ENCODE results near the gene HMGCR. TPM values are rescaled to one million over a fixed set of nuclear protein-coding genes. Genes with fewer than 3 reads are reported as not detected.

HMGCR gene
- total RNA-seq, 1 experiment from 2014 or later = 137 TPM

- CTCF ChIA-PET = interaction anchor here (1.1 to 1.2 kb wide), 2 partner anchors 146 to 303 kb away, joined by 3 to 4 read pairs; no protein-coding TSS in a partner anchor
- no peak for DNase-seq (ENCODE audit: low spot score)
- no peak overlapping the region for H3K4me3 Mint-ChIP-seq
Measured at GRCh38 chr5:75363726-75364495, 26.9 kb downstream of the HMGCR start.

DNA sequence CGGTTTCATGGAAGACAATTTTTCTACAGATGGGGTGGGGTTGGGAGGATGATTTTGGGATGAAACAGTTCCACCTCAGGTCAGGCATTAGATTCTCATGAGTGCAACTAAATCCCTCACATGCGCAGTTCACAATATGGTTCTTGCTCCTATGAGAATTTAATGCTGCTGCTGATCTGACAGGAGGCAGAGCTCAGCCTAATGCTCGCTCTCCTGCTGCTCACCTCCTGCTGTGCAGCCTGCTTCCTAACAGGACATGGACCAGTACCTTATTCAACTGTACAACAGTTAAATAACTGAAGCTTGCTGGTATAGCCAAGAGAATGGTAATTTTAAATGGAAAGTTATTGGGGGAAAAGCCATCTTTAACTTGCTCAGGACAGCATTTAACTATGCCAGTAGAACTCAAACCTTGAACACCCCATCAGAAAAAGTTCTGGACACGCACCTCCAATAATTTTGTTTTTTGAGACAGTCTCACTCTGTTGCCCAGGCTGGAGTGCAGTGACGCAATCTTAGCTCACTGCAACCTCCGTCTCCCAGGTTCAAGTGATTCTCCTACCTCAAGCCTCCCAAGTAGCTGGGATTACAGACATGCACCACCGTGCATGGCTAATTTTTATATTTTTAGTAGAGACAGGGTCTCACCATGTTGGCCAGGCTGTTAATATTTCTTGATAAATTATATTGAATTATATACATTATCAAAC is 27.7 kb downstream of the HMGCR start:
- no peak for TF ChIP-seq ZNF138 (CRISPR knock-in tag; conservative IDR thresholded peaks at IDR 0.05)
- no peak for TF ChIP-seq ETV6 (CRISPR knock-in tag; IDR thresholded peaks at IDR 0.05)
- 0 out of 2 replicates have a peak, but pooled peaks have one; percentile 32 for TF ChIP-seq ZNF425 (CRISPR knock-in tag; conservative IDR thresholded peaks at IDR 0.05)
- no peak for TF ChIP-seq ZNF396 (CRISPR knock-in tag; IDR thresholded peaks at IDR 0.05; ENCODE audit: borderline replicate concordance)
- Mint-ChIP-seq H3K4me3 (no peak overlapping the region), H3K9me3 (no peaks in the 10 kb centered on the region), H3K27me3 (ENCODE audit: low read depth) (no peaks in the 10 kb centered on the region), H3K27ac (peak overlapping the region; percentile 28; the same call in 1 of the 2 replicates), H3K4me1 (peaks cover 21% of the 10 kb centered on the region), H3K36me3 (peaks cover 15% of the 10 kb centered on the region)
- ATAC-seq = no peak
- DNase-seq (ENCODE audit: low spot score) = no peak
- CTCF ChIA-PET = interaction anchor here (1.1 to 1.2 kb wide), 2 partner anchors 146 to 303 kb away, joined by 3 to 4 read pairs; no protein-coding TSS in a partner anchor
- POLR2A ChIA-PET = no interaction called here

More at GRCh38 chr5:75363726-75364495, 26.9 kb downstream of the HMGCR start:
- peaks cover 23% of the 10 kb centered on the region for H3K36me3 Mint-ChIP-seq
- H3K27me3 Mint-ChIP-seq (ENCODE audit: low read depth) = no peaks in the 10 kb centered on the region
- ATAC-seq = peak; percentile 10
- POLR2A ChIA-PET = no interaction called here
- H3K27ac Mint-ChIP-seq = peak overlapping the region; percentile 90
- TF ChIP-seq SMAD3 (CRISPR knock-in tag; IDR thresholded peaks at IDR 0.05; ENCODE audit: borderline replicate concordance) (no peak), ERG (CRISPR knock-in tag; IDR thresholded peaks at IDR 0.05) (0 out of 2 replicates have a peak, but pooled peaks have one; percentile 44), MYBL2 (CRISPR knock-in tag; IDR thresholded peaks at IDR 0.05) (no peak), ZNF317 (CRISPR knock-in tag; IDR thresholded peaks at IDR 0.05; ENCODE audit: borderline replicate concordance, low read depth) (no peak), IRF1 (CRISPR knock-in tag; IDR thresholded peaks at IDR 0.05) (0 out of 2 replicates have a peak, but pooled peaks have one; percentile 8), ZNF396 (CRISPR knock-in tag; IDR thresholded peaks at IDR 0.05; ENCODE audit: borderline replicate concordance) (no peak), ZMAT4 (CRISPR knock-in tag; IDR thresholded peaks at IDR 0.05) (no peak), ZNF671 (CRISPR knock-in tag; IDR thresholded peaks at IDR 0.05) (0 out of 2 replicates have a peak, but pooled peaks have one; percentile 20)
- peaks cover 21% of the 10 kb centered on the region for H3K4me1 Mint-ChIP-seq
- no peaks in the 10 kb centered on the region for H3K9me3 Mint-ChIP-seq

GRCh38 chr5:75365740-75366139 is 28.7 kb downstream of the HMGCR start:
- no peaks in the 10 kb centered on the region for H3K9me3 Mint-ChIP-seq
- POLR2A ChIA-PET = no interaction called here
- CTCF ChIA-PET = no interaction called here
- no peak overlapping the region for H3K4me3 Mint-ChIP-seq
- H3K27ac Mint-ChIP-seq = no peak overlapping the region
- peaks cover 5% of the 10 kb centered on the region for H3K36me3 Mint-ChIP-seq
- peaks cover 21% of the 10 kb centered on the region for H3K4me1 Mint-ChIP-seq
- H3K27me3 Mint-ChIP-seq (ENCODE audit: low read depth) = no peaks in the 10 kb centered on the region
- DNase-seq (ENCODE audit: low spot score) (no peak), ATAC-seq (no peak; the same call in 1 of the 2 replicates)
- TF ChIP-seq, protein P1, sequence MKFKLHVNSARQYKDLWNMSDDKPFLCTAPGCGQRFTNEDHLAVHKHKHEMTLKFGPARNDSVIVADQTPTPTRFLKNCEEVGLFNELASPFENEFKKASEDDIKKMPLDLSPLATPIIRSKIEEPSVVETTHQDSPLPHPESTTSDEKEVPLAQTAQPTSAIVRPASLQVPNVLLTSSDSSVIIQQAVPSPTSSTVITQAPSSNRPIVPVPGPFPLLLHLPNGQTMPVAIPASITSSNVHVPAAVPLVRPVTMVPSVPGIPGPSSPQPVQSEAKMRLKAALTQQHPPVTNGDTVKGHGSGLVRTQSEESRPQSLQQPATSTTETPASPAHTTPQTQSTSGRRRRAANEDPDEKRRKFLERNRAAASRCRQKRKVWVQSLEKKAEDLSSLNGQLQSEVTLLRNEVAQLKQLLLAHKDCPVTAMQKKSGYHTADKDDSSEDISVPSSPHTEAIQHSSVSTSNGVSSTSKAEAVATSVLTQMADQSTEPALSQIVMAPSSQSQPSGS (CRISPR knock-in tag; IDR thresholded peaks at IDR 0.05; ENCODE audit: borderline replicate concordance, low read depth) = no peak
- TF ChIP-seq, protein P2, sequence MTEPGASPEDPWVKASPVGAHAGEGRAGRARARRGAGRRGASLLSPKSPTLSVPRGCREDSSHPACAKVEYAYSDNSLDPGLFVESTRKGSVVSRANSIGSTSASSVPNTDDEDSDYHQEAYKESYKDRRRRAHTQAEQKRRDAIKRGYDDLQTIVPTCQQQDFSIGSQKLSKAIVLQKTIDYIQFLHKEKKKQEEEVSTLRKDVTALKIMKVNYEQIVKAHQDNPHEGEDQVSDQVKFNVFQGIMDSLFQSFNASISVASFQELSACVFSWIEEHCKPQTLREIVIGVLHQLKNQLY (CRISPR knock-in tag; IDR thresholded peaks at IDR 0.05) = no peak
- TF ChIP-seq HMGA2 (CRISPR knock-in tag; IDR thresholded peaks at IDR 0.05) = no peak
- no peak for TF ChIP-seq NR3C1 (CRISPR knock-in tag; conservative IDR thresholded peaks at IDR 0.05; ENCODE audit: low read depth)
- TF ChIP-seq RELA (CRISPR knock-in tag; IDR thresholded peaks at IDR 0.05; ENCODE audit: borderline replicate concordance) = no peak
- no peak for TF ChIP-seq AR (CRISPR knock-in tag; IDR thresholded peaks at IDR 0.05)
- no peak for TF ChIP-seq FOXP1 (CRISPR knock-in tag; IDR thresholded peaks at IDR 0.05; ENCODE audit: borderline replicate concordance)
- TF ChIP-seq EMX1 (CRISPR knock-in tag; IDR thresholded peaks at IDR 0.05) = no peak
- TF ChIP-seq TP53 (CRISPR knock-in tag; IDR thresholded peaks at IDR 0.05) = no peak

All from WTC11 (cell line).